IPS-15b (cell line): ENCODE data around the gene PNMT.
A peak's percentile ranks its signal among the peaks of the same experiment; 100 is the strongest.

Source experiments
- H3K27me3 ChIP-seq: one replicate; pipeline ENCODE4 v1.6.1; 2013; ENCODE audit warnings: low read length; ENCODE audit not compliant: control insufficient read depth, insufficient read depth
- H3K36me3 ChIP-seq: one replicate; pipeline ENCODE4 v1.6.1; 2013; ENCODE audit warnings: low read length; ENCODE audit not compliant: control insufficient read depth, insufficient read depth
- H3K4me1 ChIP-seq: one replicate; pipeline ENCODE4 v1.6.1; 2013; ENCODE audit warnings: mild to moderate bottlenecking, low read length; ENCODE audit not compliant: control insufficient read depth, insufficient read depth
- H3K4me3 ChIP-seq: one replicate; pipeline ENCODE4 v1.5.1; 2013; ENCODE audit warnings: low read depth, low read length
- H3K9ac ChIP-seq: one replicate; pipeline ENCODE4 v1.6.1; 2013; ENCODE audit warnings: low read depth, mild to moderate bottlenecking, low read length
- H3K9me3 ChIP-seq: one replicate; pipeline ENCODE4 v1.6.1; 2013; ENCODE audit warnings: mild to moderate bottlenecking, low read length; ENCODE audit not compliant: control insufficient read depth, insufficient read depth

PNMT gene

GRCh38 chr17:39636587-39636926, 31.7 kb upstream of the PNMT start:
- Histone ChIP-seq H3K27me3 (no peaks in the 10 kb centered on the region), H3K9ac (no peak overlapping the region), H3K9me3 (no peaks in the 10 kb centered on the region), H3K4me1 (peaks cover 47% of the 10 kb centered on the region), H3K4me3 (peak overlapping the region; percentile 85), H3K36me3 (no peaks in the 10 kb centered on the region)

DNA sequence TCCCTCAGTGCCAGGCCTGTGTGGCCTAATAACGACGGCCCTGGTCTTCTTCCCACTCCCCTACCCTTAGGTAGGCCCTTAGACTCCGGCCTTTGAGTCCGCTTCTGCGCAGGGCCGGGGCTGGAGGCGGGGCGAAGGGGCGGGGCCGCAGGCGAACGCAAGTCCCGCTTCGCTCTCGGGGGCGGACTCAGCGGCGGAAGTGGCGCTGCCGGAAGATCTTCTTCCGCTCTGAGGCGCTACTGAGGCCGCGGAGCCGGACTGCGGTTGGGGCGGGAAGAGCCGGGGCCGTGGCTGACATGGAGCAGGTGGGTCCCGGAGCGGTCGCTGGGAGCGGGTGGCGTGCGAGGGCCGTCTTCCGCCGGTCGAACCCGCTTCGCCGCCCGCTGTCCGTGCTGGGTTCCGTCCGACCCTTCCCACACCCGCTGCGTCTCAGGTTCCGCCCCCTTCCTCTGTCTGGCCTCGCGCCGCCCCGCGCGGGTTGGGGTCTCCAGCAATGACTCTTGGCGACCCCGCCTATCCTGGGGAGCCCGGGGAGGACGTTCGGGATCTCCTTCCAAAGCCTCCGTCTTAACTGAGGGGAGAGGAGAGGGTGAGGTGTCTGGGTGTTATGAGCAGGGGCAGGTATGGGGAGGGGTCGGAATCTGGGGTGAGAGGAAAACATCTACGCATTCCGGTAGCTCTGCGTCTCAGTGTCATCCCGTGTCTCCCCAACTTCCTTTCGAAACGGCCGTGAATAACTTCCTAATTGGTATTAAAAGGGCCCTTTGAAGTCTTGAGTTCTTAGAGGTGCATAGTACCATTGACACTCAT, 31.1 kb upstream of the PNMT start, which contains the start of gene STARD3:
Gene STARD3, plus strand, starts transcription at position 218 of the 810 bp plus-strand sequence. CDS start 16,388 bp downstream, outside the sequence.
- peaks cover 42% of the 10 kb centered on the region for H3K4me1 ChIP-seq
- no peaks in the 10 kb centered on the region for H3K27me3 ChIP-seq
- H3K4me3 ChIP-seq = peak within 1 kb of the TSS; percentile 85
- H3K9ac ChIP-seq = peak within 1 kb of the TSS; percentile 92
- no peaks in the 10 kb centered on the region for H3K36me3 ChIP-seq
- H3K9me3 ChIP-seq = no peaks in the 10 kb centered on the region

- Histone ChIP-seq H3K9ac (no peak overlapping the region), H3K27me3 (no peaks in the 10 kb centered on the region), H3K36me3 (no peaks in the 10 kb centered on the region), H3K4me3 (no peak overlapping the region), H3K4me1 (peaks cover 36% of the 10 kb centered on the region), H3K9me3 (no peaks in the 10 kb centered on the region)
Measured at GRCh38 chr17:39638317-39638716, 29.9 kb upstream of the PNMT start.

DNA sequence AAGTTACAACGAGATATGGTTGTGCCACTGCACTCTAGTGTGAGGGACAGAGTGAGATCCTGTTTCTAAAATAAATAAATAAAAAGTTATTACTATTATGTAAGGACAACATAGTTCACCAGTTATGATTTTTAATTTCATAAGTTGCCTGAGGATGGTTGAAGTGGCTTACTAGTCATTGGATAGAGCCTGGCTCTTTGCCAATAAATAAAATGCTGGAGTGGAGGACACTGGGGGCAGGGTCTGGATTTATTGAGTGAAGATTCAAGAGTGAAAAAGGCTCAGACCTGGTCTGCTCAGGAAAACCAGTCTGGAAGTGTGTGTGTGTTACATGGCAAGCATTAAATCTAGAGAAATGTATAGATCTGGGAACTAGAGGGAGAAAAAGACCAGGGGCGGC, 29.2 kb upstream of the PNMT start:
- Histone ChIP-seq H3K9ac (no peak overlapping the region), H3K36me3 (no peaks in the 10 kb centered on the region)

GRCh38 chr17:39639566-39640458, 28.4 kb upstream of the PNMT start:
- no peaks in the 10 kb centered on the region for H3K36me3 ChIP-seq
- H3K4me3 ChIP-seq = no peak overlapping the region
- H3K9me3 ChIP-seq = no peaks in the 10 kb centered on the region
- H3K9ac ChIP-seq = peak overlapping the region; percentile 73
- no peaks in the 10 kb centered on the region for H3K27me3 ChIP-seq
- H3K4me1 ChIP-seq = peaks cover 34% of the 10 kb centered on the region

More for the DNA sequence above, 29.2 kb upstream of the PNMT start:
- Histone ChIP-seq H3K4me1 (peaks cover 36% of the 10 kb centered on the region), H3K27me3 (no peaks in the 10 kb centered on the region), H3K4me3 (no peak overlapping the region), H3K9me3 (no peaks in the 10 kb centered on the region)

DNA sequence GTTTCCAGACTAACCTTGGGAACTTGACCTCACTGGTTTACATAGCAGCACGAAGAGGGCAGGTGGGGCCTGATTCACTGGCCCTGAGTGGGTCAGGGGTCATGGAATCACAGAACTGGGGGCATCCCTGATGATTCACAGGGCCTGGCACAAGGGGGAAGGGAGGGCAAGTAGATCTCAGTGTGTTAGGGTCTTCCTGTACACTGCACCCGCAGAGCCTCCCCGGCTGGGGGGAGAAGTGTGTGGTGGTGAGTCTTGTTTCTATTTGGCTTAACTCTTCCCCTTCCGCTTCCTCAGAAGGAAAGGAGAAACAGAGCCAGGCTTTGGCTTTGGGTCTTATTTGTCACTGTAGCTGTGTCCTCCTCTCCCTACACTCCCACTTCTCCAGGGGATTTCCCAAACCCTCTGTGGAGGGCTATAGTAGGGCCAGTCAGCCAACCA, 27.6 kb upstream of the PNMT start:
- H3K9me3 ChIP-seq = no peaks in the 10 kb centered on the region
- H3K4me3 ChIP-seq = no peak overlapping the region
- H3K27me3 ChIP-seq = no peaks in the 10 kb centered on the region
- no peaks in the 10 kb centered on the region for H3K36me3 ChIP-seq
- no peak overlapping the region for H3K9ac ChIP-seq
- H3K4me1 ChIP-seq = peaks cover 36% of the 10 kb centered on the region

GRCh38 chr17:39641097-39641496, 27.2 kb upstream of the PNMT start:
- Histone ChIP-seq H3K9ac (no peak overlapping the region), H3K4me1 (peaks cover 33% of the 10 kb centered on the region), H3K4me3 (no peak overlapping the region), H3K9me3 (no peaks in the 10 kb centered on the region), H3K36me3 (no peaks in the 10 kb centered on the region), H3K27me3 (no peaks in the 10 kb centered on the region)

DNA sequence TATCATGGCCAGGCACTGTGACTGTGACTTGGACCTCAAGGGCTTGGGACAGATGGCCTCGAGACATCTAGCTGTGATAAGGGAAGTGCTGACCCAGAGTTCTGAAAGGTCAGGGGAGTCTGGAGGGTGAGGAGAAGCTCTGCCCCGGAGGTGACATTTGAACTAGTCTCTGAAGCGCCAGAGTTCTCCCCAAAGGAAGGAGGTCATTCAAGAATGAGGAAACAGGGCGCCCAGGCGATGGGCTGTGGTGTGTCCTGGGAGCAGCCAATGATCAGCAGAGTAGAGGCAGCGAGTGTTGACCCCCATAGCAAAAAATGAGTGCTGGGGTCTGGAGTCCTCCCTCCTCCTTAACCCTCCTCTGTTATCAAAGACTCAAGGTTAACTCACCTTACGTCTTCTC, 26.4 kb upstream of the PNMT start:
- H3K9me3 ChIP-seq = no peaks in the 10 kb centered on the region
- no peaks in the 10 kb centered on the region for H3K36me3 ChIP-seq
- no peak overlapping the region for H3K9ac ChIP-seq
- no peak overlapping the region for H3K4me3 ChIP-seq
- H3K27me3 ChIP-seq = no peaks in the 10 kb centered on the region
- peaks cover 27% of the 10 kb centered on the region for H3K4me1 ChIP-seq

- peaks cover 27% of the 10 kb centered on the region for H3K4me1 ChIP-seq
- no peak overlapping the region for H3K9ac ChIP-seq
- H3K4me3 ChIP-seq = no peak overlapping the region
- no peaks in the 10 kb centered on the region for H3K27me3 ChIP-seq
- no peaks in the 10 kb centered on the region for H3K9me3 ChIP-seq
- H3K36me3 ChIP-seq = no peaks in the 10 kb centered on the region
Measured at GRCh38 chr17:39642291-39643074, 25.8 kb upstream of the PNMT start.

- Histone ChIP-seq H3K9ac (no peak overlapping the region), H3K4me1 (peaks cover 20% of the 10 kb centered on the region), H3K9me3 (no peaks in the 10 kb centered on the region), H3K4me3 (no peak overlapping the region), H3K27me3 (no peaks in the 10 kb centered on the region), H3K36me3 (no peaks in the 10 kb centered on the region)
Measured at GRCh38 chr17:39643271-39643670, 25.0 kb upstream of the PNMT start.

GRCh38 chr17:39647256-39647655, 21.0 kb upstream of the PNMT start:
- H3K36me3 ChIP-seq = no peaks in the 10 kb centered on the region
- no peak overlapping the region for H3K9ac ChIP-seq
- H3K9me3 ChIP-seq = no peaks in the 10 kb centered on the region
- no peak overlapping the region for H3K4me3 ChIP-seq
- peaks cover 11% of the 10 kb centered on the region for H3K4me1 ChIP-seq
- H3K27me3 ChIP-seq = no peaks in the 10 kb centered on the region
